Stimulated activated CD8-positive, alpha-beta memory T cell treated with anti-CD3 and anti-CD28 coated beads, Interleukin-4, amount 100 ng/mL, for 24 hours (primary cell): ENCODE measurements around the gene SPHKAP.
"Not testable (repeated sequence)": the region's sequence is repeated elsewhere in the genome, so short reads cannot be mapped to it uniquely, and the experiment has no call there.

Source experiments
- DNase-seq: peaks from one replicate; pipeline ENCODE4 v3.0.0-alpha.2; 2020; ENCODE audit warnings: low read depth

The SPHKAP gene

GRCh38 chr2:228023619-228024018 is 157.9 kb downstream of the SPHKAP start:
- DNase-seq, result no peak

- DNase-seq, result no peak
Observed at GRCh38 chr2:228018311-228018710, 163.2 kb downstream of the SPHKAP start.

DNA sequence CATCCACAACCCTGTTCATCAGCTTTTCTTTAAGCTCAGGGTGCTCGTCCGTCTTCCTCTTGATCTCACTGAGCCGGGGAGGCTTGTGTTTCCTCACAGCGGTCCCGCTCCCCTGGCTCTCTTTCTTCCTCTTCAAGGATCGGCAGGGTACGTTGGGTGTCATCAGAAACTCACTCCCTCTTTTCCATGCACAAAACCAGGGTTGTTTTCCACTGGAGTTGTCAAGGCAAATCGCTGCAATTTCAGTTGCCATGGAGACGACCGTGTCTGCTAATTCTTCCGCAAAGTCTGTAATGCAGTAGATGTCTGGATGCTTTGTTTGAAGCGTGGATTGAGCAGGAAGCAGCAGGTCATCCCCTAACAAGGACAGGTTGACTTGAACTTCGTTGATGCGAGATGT is 163.7 kb downstream of the SPHKAP start:
- DNase-seq, result no peak

DNA sequence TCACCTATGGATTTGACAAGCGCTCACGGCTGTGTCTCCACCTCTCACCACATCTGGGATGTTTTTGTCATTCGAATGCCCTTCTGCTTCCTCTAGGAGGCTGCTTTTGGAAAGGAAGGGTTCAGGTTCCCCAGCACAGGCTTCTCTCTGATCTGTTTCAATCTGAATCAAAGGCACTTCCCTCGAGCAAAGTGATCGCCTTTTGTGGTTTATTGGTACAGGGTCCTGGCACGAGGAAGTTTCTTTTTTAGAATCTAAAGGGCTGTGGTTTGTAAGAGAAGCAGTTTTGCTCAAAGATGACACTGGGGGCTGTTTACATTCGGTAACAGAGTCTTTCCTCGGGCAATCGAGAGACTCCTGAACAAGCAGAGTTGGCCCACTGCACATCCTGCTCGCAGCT is 165.1 kb downstream of the SPHKAP start:
- no peak for DNase-seq

DNA sequence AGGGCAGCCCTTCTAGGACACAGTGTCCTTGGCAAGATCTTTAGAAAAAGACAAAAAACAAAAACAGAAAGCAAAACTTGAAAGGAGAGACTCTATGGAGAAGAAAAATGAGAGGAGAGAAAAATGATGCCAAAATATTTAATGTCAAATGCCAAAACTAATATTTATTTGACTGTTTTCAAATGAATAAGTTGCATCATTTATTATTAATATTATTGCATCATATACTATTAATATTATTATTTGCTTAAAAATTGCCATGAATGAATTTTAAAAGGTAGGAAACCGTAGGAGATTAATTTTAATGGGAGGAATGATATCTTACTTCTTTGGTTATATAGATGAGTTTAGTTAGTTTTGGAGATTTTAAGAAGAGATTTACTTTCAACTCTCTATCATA is 165.7 kb downstream of the SPHKAP start:
- no peak for DNase-seq

GRCh38 chr2:227996366-227996765 is 185.1 kb downstream of the SPHKAP start:
- no peak for DNase-seq

DNA sequence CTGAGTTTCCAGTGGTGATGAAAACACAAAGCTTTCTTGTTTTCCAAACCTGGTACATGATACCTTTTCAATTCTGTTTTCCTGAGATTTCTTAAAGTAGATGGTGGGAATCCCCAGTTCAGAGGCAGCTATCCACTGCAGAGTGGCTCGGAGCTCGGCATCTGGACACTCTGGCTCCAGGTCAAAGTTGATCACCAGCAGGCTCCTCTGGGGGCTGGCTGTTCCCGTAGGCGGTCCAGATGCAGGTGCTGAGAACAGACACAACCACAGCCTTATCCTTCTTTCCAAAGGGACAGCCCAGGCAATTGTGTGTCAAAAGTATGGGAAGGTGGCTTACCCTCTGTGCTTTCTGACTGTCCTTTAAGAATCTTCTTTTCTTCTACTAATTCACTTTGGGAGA is 190.6 kb downstream of the SPHKAP start:
- DNase-seq, result no peak

GRCh38 chr2:227973241-227973640 is 208.2 kb downstream of the SPHKAP start:
- no peak for DNase-seq

GRCh38 chr2:227971619-227972230 is 209.8 kb downstream of the SPHKAP start:
- DNase-seq, result no peak

- DNase-seq, result no peak
Observed at GRCh38 chr2:227960317-227960716, 221.2 kb downstream of the SPHKAP start.

DNA sequence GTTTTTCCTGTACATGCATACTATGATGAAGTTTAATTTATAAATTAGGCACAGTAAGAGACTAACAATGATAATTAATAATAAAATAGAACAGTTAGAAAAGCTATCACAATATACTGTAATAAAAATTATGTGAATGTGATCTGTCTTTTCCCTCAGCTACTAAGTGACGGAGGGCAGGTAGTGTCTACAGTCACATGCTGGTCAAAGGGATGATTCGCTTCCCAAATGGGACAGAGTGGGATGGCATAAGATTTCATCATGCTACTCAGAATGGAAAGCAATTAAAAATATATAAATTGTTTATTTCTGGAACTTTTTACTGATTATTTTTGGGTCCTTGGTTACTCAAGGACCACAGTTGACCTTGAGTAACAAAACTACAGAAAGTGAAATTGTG is 238.5 kb downstream of the SPHKAP start:
- no peak for DNase-seq

GRCh38 chr2:227942021-227942420 is 239.5 kb downstream of the SPHKAP start:
- DNase-seq, result no peak

- no peak for DNase-seq
Observed at GRCh38 chr2:227939271-227940027, 242.0 kb downstream of the SPHKAP start.

GRCh38 chr2:227936249-227936648 is 245.2 kb downstream of the SPHKAP start:
- not testable (repeated sequence) for DNase-seq

DNA sequence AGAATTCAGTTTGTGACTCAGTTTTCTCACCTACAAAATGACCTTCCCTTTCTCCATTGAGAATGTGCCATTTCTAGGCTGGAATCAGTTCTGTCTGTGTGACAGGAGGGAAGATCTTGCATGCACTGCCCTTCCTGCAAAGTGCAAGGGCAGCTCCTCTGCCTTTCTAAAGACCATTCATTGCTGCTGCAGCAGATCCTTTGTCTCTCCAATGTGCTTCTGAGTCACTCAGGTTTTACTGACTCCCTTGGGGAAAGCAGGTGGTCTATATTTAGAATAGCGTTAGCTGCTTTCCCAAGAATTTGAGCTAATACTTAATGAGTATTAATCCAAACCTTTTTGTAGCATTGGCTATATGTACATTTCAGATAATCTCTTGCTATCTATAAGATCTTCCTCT is 247.6 kb downstream of the SPHKAP start:
- DNase-seq, result no peak

DNA sequence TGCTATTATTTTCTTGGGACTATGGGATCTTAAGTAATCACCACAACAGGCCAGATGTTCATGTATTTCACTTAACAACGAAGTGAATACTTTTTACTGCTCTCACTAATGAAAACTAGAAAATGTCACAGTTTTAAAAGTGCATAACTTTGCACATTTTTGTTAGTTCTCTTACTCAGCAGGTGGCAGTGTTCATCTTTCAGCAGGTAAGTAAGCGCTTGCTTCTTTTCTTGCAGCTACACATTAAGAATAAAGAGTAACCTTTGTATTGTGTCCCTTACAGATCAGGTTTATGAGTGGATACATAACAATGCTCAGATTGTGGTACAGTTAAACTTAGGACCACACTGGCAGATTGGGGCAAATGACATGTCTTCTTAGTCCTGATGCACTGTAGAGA is 249.1 kb downstream of the SPHKAP start:
- DNase-seq, result no peak

DNA sequence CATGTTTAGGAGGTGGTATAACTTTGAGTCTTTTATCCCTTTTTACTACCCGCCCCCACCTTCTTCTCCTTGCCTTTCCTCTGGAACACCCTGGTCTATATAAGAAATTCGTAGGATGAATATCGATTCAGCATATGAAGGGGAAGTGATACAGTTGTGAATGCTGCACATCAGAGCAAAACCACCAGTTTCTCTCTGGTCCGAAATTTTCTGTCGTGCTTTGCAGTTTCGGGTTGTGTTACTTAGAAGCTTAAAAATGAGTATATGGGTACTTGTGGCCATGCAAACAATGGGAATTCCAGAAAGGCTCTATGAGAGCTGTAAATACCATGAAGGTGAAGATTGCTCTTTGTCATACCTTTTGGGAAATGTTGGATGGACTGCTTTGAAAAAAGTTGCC is 249.5 kb downstream of the SPHKAP start:
- no peak for DNase-seq
